Endothelial cell (in vitro differentiated cells): Measurements from ENCODE around the gene OCIAD1. TPM values are rescaled to one million over a fixed set of nuclear protein-coding genes. Genes with fewer than 3 reads are reported as not detected.
A peak's percentile ranks its signal among the peaks of the same experiment; 100 is the strongest.

Source experiments
- DNase-seq: peaks from one replicate; pipeline ENCODE4 v3.0.0; 2021; ENCODE audit warnings: low spot score
- H3K27ac Mint-ChIP-seq: one replicate; pipeline ENCODE4 v1.8.0; 2021; ENCODE audit warnings: mixed read lengths, inconsistent platforms; ENCODE audit not compliant: unreplicated experiment
- H3K27me3 Mint-ChIP-seq: one replicate; pipeline ENCODE4 v1.8.0; 2021; ENCODE audit warnings: mild to moderate bottlenecking, moderate library complexity, mixed read lengths, inconsistent platforms; ENCODE audit not compliant: unreplicated experiment
- H3K36me3 Mint-ChIP-seq: one replicate; pipeline ENCODE4 v1.8.0; 2021; ENCODE audit warnings: mild to moderate bottlenecking, low read depth, mixed read lengths, inconsistent platforms; ENCODE audit not compliant: unreplicated experiment
- H3K4me1 Mint-ChIP-seq: one replicate; pipeline ENCODE4 v1.8.0; 2021; ENCODE audit warnings: mild to moderate bottlenecking, mixed read lengths, inconsistent platforms; ENCODE audit not compliant: unreplicated experiment
- H3K4me3 Mint-ChIP-seq: one replicate; pipeline ENCODE4 v1.8.0; 2021; ENCODE audit warnings: mild to moderate bottlenecking, mixed read lengths, inconsistent platforms; ENCODE audit not compliant: unreplicated experiment
- H3K9me3 Mint-ChIP-seq: one replicate; pipeline ENCODE4 v1.8.0; 2021; ENCODE audit warnings: mixed read lengths, inconsistent platforms; ENCODE audit not compliant: unreplicated experiment
- long read RNA-seq: library from polyadenylated mRNA; unstranded; transcript quantifications from one replicate; pipeline ENCODE4 v2.0.0, GENCODE V29; 2020; ENCODE audit not compliant: unreplicated experiment
- total RNA-seq: library from RNA; stranded (reverse); fragmentation: NEBNext Ultra II Directional; extraction: Animal tissue kit (Norgen Biotek cat#: 25700); gene quantifications from one replicate; pipeline ENCODE4 v1.2.1, GENCODE V29; 2021; ENCODE audit not compliant: unreplicated experiment
- TF ChIP-seq, protein P1 (sequence below): fragments of 200-600 bp; sonication (generic); IDR thresholded peaks from one replicate; pipeline ENCODE4 v1.5.0; 2021; ENCODE audit warnings: antibody characterized with exemption; ENCODE audit not compliant: unreplicated experiment

The OCIAD1 gene, protein sequence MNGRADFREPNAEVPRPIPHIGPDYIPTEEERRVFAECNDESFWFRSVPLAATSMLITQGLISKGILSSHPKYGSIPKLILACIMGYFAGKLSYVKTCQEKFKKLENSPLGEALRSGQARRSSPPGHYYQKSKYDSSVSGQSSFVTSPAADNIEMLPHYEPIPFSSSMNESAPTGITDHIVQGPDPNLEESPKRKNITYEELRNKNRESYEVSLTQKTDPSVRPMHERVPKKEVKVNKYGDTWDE
- 121 TPM for total RNA-seq
- long read RNA-seq, transcript OCIAD1-203 (8 exons, 1,306 nt): minor isoform, 8 of 87 reads
- long read RNA-seq, transcript OCIAD1-202 (9 exons, 1,594 nt): minor isoform, 18 of 87 reads
- long read RNA-seq, transcript OCIAD1-201 (9 exons, 1,414 nt): major isoform, 36 of 87 reads
- long read RNA-seq, partial matches to known transcripts: 5 of 87 reads
- long read RNA-seq, other reads (novel, unspliced or antisense): 15 of 87 reads

DNA sequence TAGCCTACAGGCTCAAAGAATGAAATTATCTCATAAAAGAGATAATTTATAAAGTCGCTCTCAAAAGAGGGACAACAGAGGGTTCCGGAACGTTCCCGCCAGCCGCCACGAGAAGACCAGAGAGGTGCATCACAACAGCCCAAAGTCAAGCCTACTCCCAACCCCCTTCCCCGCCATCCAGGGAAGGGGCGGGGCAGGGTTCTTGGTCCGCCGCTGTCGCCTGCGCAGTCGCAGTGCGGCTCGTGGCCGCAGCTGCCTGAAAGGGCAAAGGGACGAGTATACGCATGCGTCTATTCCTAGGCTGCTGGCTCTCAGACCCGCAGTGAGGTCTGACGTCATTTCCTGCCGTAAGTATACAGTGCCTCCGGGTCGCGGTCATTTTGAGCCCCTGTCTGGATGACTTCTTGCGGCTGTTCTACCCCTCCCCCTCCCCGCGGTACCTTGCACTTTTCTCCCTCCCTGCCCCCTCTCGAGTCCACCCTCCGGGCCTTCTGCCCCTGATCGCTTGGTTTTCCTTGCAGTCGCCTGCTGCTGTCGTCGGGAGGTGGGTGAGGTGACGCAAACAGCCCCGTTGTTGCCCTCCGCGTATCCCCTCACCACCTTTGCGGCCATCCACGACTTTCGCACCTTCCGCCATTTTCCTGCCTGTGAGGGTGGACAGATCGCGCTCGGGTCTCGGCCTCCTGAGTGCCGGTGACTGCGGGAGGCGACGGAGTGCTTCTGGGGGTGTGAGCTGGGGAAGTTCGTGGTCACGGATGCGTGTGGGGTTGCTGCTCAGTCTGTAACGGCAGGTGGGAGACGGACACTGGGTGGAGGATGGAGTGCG, at the start of gene OCIAD1:
TSS of gene OCIAD1 (plus strand) at position 383 of the 826 bp plus-strand sequence. CDS start 1,537 bp downstream, outside the sequence.
- peak; percentile 92 for DNase-seq
- Mint-ChIP-seq H3K27me3 (peaks cover 7% of the 10 kb centered on the region), H3K4me3 (peak within 1 kb of the TSS; percentile 100), H3K27ac (peak within 1 kb of the TSS; percentile 100), H3K36me3 (peaks cover 8% of the 10 kb centered on the region), H3K9me3 (no peaks in the 10 kb centered on the region), H3K4me1 (peaks cover 12% of the 10 kb centered on the region)
- TF ChIP-seq, protein P1, sequence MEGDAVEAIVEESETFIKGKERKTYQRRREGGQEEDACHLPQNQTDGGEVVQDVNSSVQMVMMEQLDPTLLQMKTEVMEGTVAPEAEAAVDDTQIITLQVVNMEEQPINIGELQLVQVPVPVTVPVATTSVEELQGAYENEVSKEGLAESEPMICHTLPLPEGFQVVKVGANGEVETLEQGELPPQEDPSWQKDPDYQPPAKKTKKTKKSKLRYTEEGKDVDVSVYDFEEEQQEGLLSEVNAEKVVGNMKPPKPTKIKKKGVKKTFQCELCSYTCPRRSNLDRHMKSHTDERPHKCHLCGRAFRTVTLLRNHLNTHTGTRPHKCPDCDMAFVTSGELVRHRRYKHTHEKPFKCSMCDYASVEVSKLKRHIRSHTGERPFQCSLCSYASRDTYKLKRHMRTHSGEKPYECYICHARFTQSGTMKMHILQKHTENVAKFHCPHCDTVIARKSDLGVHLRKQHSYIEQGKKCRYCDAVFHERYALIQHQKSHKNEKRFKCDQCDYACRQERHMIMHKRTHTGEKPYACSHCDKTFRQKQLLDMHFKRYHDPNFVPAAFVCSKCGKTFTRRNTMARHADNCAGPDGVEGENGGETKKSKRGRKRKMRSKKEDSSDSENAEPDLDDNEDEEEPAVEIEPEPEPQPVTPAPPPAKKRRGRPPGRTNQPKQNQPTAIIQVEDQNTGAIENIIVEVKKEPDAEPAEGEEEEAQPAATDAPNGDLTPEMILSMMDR: no peak

DNA sequence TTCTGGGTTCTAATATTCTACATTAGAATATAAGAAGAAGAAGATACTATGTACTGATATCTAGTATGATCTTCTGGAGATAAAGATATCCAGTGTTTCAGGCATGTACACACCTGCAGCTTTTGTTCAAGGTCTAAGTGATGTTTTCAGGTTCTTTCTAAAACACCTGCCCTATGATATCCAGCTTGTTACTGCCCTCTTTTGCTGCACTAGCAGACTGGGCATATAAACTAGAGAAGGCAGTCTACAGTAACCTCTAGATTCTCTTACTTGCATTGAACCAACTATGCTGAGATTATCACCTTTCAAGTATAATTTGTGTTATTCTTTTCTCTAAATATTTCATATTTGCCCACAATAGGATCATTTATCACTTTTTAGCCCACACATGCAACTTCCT, 48.9 kb upstream of the OCIAD1 start:
- Mint-ChIP-seq H3K9me3 (no peaks in the 10 kb centered on the region), H3K27me3 (peaks cover 13% of the 10 kb centered on the region), H3K36me3 (peaks cover 14% of the 10 kb centered on the region), H3K27ac (no peak overlapping the region), H3K4me3 (no peak overlapping the region), H3K4me1 (peaks cover 29% of the 10 kb centered on the region)
- DNase-seq: no peak
- TF ChIP-seq, protein P1: no peak

DNA sequence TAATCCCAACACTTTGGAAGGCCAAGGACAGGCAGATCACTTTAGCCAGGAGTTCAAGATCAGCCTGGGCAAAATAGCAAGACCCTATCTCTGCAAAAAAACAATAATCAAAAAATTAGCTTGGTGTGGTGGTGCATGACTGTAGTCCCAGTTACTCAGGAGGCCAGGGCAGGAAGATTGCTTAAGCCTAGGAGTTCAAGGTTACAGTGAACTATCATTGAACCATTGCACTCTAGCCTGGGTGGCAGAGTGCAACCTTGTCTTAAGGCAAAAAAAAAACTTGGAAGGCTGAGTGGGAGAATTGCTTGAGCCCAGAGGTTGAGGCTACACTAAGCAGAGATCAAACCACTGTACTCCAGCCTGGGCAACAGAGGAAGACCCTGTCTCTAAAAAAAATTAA, 45.6 kb upstream of the OCIAD1 start:
- H3K4me3 Mint-ChIP-seq: no peak overlapping the region
- H3K36me3 Mint-ChIP-seq: peaks cover 3% of the 10 kb centered on the region

DNA sequence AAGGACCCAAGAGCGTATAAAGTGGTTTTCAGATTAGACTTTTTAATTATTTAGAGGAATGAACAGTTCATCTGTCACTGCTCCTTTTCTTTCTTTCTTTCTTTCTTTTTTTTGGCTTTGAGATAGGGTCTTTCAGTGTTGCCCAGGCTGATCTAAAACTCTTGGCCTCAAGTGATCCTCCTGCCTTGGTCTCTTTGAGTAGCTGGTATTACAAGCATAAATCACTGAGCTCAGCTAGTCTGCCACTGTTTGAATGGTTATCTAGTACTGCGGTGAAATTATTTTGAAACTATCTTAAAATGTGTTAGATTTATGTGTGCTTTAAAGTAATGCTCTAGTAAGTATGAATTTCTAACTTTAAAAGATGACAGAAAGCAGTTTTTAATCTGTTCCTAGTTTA, 44.3 kb upstream of the OCIAD1 start:
- Mint-ChIP-seq H3K27me3 (peaks cover 1% of the 10 kb centered on the region), H3K36me3 (no peaks in the 10 kb centered on the region), H3K4me3 (no peak overlapping the region), H3K9me3 (no peaks in the 10 kb centered on the region), H3K27ac (no peak overlapping the region), H3K4me1 (peaks cover 4% of the 10 kb centered on the region)
- TF ChIP-seq, protein P1: no peak
- DNase-seq: no peak

More for the DNA sequence above, 45.6 kb upstream of the OCIAD1 start:
- H3K27ac Mint-ChIP-seq: no peak overlapping the region
- TF ChIP-seq, protein P1: no peak
- peaks cover 14% of the 10 kb centered on the region for H3K4me1 Mint-ChIP-seq
- no peak for DNase-seq
- H3K9me3 Mint-ChIP-seq: no peaks in the 10 kb centered on the region
- H3K27me3 Mint-ChIP-seq: peaks cover 5% of the 10 kb centered on the region
